Measurements from ENCODE around the gene FNTB. TPM values are rescaled to one million over a fixed set of nuclear protein-coding genes. Genes with fewer than 3 reads are reported as not detected.
A peak's percentile ranks its signal among the peaks of the same experiment; 100 is the strongest.

The FNTB gene, protein sequence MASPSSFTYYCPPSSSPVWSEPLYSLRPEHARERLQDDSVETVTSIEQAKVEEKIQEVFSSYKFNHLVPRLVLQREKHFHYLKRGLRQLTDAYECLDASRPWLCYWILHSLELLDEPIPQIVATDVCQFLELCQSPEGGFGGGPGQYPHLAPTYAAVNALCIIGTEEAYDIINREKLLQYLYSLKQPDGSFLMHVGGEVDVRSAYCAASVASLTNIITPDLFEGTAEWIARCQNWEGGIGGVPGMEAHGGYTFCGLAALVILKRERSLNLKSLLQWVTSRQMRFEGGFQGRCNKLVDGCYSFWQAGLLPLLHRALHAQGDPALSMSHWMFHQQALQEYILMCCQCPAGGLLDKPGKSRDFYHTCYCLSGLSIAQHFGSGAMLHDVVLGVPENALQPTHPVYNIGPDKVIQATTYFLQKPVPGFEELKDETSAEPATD
- 16.4 TPM for total RNA-seq

DNA sequence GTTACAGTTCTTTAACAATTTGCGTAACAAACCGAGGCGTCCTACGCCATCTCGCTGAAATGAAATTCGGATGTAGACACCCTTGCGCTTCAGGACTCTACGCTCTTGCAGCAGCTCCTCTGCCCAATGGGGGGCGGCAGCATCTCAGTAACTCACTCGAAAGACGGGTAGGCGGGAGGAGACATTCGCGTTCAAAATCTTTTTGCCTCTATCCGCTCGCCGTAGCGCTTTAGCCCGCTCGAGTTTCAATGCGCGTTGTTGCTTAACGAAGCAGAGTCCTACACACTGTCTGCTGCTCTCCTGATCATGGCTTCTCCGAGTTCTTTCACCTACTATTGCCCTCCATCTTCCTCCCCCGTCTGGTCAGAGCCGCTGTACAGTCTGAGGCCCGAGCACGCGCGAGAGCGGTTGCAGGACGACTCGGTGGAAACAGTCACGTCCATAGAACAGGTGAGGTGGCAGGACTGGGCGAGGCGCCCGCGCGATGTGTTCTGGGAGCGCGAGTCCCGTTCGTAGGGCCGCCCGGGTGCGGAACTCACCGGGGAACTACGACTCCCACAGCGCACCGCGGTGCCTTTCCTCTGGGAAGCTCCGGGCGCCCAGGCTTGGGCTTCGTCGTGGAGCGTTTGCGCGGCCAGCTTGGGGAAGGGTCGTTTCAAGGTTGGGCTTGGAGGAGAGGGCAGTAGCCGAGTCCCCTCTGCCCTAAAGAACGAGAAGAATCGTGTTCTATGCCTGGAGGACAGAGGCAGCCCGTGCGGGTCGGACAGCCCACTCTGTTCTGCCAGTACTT, at the start of gene FNTB:
Gene FNTB, plus strand, starts transcription at position 248 of the 790 bp plus-strand sequence. Its CDS starts 59 bp downstream, at position 307.

DNA sequence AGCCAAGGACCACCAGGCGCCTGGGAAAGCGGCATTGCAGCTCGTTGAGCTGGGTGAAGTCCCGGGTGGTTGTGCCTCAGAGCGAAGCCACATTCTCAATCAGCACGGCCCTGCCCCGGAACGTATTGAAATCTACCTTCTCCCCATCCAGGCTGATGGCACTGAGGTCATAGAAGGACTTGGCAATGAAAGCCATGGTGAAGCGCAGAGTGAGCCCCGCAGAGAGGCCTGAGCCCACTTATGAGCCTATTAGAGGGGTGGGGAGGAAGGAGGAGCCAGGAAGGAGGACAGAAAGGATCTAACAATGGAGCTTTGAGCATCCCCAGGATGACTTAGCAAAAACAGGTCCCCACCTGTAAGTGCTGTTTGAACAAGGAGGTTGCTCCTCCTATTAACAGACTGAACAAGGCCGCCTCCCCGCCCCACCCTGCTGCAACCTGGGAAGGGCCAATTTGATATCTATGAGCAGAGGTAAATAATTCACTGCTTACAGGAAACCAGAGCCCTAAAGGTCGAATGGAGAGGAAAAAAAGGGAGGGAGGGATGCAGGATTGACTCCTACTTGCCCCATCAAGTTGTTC, 44.1 kb upstream of the FNTB start, which contains the start of gene GPX2:
Gene GPX2, minus strand, starts transcription at position 215 of the 581 bp plus-strand sequence. Its CDS starts 19 bp downstream, at position 196.

DNA sequence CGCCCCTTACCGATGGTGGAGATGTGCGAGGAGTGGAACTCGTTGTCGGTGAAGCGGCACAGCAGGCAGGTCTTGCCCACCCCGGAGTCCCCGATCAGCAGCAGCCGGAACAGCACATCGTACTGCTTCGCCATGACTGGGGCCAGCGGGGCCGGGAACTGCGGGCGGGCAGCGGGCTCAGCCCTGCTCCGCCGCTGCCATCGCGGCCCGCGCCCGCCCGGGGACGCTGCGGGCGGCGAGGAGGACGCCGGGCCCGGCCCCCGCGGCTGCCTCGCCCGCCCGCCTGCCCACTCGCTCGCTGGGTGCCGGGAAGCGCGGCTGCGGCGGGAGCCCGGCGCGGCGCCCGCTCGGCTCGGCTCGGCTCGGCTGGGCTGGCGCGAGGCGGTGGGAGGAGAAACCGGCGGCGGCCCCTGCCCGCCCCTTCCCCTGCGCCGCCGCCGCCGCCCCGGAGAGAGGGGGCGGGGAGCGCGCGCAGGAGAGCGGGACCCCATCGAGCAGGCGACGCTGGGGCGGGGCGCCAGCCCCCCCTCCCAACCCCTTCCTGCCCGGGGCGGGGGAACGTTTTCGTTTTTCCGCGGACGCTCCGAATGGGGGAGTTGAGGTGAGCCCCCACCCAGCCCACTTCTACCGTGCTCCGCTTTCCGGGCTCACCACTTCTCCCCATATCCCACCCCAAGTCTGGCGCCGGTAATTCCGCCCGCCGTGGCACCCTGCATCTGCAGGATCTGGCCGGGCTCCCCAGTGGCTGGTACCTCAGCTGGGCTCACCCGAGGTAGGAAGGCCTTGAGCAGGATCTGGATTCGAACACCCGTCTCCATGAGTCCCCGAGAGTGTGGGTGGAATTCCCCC, 14.5 kb upstream of the FNTB start, which contains the start of gene RAB15:
Gene RAB15, minus strand, starts transcription at position 394 of the 849 bp plus-strand sequence. Its CDS starts 260 bp downstream, at position 134.

DNA sequence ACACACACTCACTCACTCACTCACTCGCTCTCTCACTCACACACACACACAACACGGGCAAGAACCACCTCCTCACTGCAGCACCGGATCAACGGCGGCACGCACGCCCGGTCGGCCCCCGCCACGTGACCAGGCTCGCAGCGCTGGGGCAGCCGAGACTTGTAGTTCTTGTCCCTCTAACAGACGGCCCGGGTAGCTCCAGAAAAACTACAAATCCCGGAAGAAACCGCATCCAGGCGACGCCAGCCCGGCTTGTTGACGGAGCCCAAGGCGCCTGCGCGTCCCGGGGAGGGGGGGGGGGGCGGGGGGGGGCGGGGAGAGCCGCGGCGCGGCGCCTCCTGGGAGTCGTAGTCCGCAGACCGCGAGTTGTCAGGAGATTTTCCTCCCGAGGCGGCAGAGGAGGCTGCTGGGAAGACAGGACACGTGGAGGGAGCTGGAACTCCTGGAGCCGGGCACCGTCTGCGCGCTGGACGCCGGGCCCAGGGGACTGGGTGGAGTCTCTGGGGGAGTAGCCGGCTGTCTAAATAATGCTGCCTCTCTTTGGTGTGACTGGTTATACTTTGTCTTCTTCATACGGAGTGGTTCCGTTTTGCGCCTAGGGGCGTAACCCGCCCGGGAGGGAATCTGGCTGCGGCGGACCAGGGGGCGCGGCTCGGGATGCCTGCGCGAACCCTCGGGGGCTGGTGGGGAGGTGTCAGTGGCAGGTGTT, 115.9 kb downstream of the FNTB start, which contains the start of gene MAX:
Gene MAX, minus strand, starts transcription at position 77 of the 709 bp plus-strand sequence. CDS start 178 bp downstream, outside the sequence.

Small RNA genes within 50 kb of the gene (small RNA-seq; reads per million reads assigned to genes)
- gene MIR4706 = 0.39 reads per million, percentile 38 among the genes with 10 or more reads in this experiment

Other genes with a start within 250 kb of the FNTB start
- gene SPTB, start 107.0 kb upstream of the FNTB start, total RNA-seq = 28.1 TPM
- gene CHURC1, start 72.4 kb upstream of the FNTB start, total RNA-seq = 47.7 TPM
- gene GPX2, start 44.1 kb upstream of the FNTB start, total RNA-seq = not detected
- gene RAB15, start 14.6 kb upstream of the FNTB start, total RNA-seq = 44.1 TPM
- 57.7 TPM for gene MAX, start 115.6 kb downstream of the FNTB start, total RNA-seq